ENCODE measurements around the gene MICAL1. TPM values are rescaled to one million over a fixed set of nuclear protein-coding genes. Genes with fewer than 3 reads are reported as not detected.

Gene MICAL1
- total and polyA plus RNA-seq, 2 donors (not counting 1 experiment from before 2014, with no cell fraction given), result 202 to 319 TPM

DNA sequence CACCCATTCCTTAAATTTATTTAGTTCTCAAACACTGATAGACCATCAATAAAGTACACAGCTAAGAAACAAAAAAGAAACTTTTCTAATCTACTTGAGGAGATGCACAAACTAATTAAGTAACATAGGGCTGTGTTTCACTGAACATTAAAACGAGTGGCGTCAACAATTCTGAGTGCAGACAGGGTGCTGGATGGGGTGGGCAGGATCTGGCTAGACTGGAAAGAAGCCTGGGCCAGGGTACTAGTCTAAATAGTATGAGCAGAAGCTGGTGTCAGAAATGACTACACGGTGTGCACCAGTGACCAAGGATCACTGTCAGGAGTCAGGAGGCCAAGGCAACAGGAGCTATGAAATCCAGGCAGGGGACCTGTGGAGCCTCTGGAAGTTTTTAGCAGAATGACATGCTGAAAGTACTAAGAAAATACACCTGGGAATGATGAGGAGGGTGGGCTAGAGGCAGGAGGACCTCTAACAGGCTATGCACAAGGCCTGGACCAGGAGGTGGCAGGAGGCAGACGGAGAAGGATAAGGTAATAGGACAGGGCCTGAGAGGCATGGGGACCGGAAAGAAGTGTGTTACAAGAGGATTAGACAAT lies 14.1 kb upstream of the MICAL1 start:
- no peaks in the 10 kb centered on the region for H3K9me3 ChIP-seq (ENCODE audit: control extremely low read depth in 1 of 3, control insufficient read depth in 2 of 3, insufficient read depth in 1 of 3, low read length in 2 of 3)
- WGBS (ENCODE audit: insufficient coverage), result 100% methylated on average over 3 of the region's 5 CpGs
- no peak overlapping the region for H3K4me2 ChIP-seq (replicated peaks; ENCODE audit: low read depth, low read length, poor library complexity, severe bottlenecking)
- H2AFZ ChIP-seq (ENCODE audit: insufficient read depth, low read depth, low read length, poor library complexity, severe bottlenecking), result no peak overlapping the region
- H3K4me1 ChIP-seq (ENCODE audit: control insufficient read depth in 2 of 2, insufficient read depth in 2 of 2, low read length in 2 of 2), result peaks cover 20% of the 10 kb centered on the region in 2 donors
- H3K4me3 ChIP-seq (ENCODE audit: control extremely low read depth in 1 of 5, extremely low read depth in 1 of 5, insufficient read depth in 1 of 5, low read depth in 2 of 5, low read length in 4 of 5), result no peak overlapping the region
- CTCF ChIA-PET, result interaction anchor here (1.0 to 2.3 kb wide), 2 partner anchors 10 to 14 kb away, joined by 4 to 5 read pairs; partner anchors contain the start of gene MICAL1
- no peak for ATAC-seq (ENCODE audit: low read depth)
- peaks cover 88% of the 10 kb centered on the region for H3K79me2 ChIP-seq (ENCODE audit: control insufficient read depth, insufficient read depth, low read length)
- H4K20me1 ChIP-seq (ENCODE audit: control insufficient read depth, insufficient read depth, low read length, poor library complexity, severe bottlenecking), result peaks cover 58% of the 10 kb centered on the region
- H3K27ac ChIP-seq (ENCODE audit: low read length in 2 of 2), result no peak overlapping the region
- H3K27me3 Mint-ChIP-seq, result no peaks in the 10 kb centered on the region
- no peak for TF ChIP-seq EZH2 (IDR thresholded peaks at IDR 0.05; ENCODE audit: borderline replicate concordance, insufficient read depth, low read depth, low read length, poor library complexity, severe bottlenecking)
- TF ChIP-seq, protein P1, sequence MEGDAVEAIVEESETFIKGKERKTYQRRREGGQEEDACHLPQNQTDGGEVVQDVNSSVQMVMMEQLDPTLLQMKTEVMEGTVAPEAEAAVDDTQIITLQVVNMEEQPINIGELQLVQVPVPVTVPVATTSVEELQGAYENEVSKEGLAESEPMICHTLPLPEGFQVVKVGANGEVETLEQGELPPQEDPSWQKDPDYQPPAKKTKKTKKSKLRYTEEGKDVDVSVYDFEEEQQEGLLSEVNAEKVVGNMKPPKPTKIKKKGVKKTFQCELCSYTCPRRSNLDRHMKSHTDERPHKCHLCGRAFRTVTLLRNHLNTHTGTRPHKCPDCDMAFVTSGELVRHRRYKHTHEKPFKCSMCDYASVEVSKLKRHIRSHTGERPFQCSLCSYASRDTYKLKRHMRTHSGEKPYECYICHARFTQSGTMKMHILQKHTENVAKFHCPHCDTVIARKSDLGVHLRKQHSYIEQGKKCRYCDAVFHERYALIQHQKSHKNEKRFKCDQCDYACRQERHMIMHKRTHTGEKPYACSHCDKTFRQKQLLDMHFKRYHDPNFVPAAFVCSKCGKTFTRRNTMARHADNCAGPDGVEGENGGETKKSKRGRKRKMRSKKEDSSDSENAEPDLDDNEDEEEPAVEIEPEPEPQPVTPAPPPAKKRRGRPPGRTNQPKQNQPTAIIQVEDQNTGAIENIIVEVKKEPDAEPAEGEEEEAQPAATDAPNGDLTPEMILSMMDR (IDR thresholded peaks at IDR 0.05), result no peak
- no peaks in the 10 kb centered on the region for H3K9me3 Mint-ChIP-seq (ENCODE audit: insufficient read depth)
- H3K27me3 ChIP-seq (replicated peaks in 1 of 4; ENCODE audit: control extremely low read depth in 1 of 4, control insufficient read depth in 3 of 4, insufficient read depth in 4 of 4, low read length in 3 of 4), result no peaks in the 10 kb centered on the region
- POLR2A ChIA-PET, result no interaction called here
- peak overlapping the region; percentile 42 for H3K27ac Mint-ChIP-seq
- DNase-seq, result no peak
- H3K9ac ChIP-seq (ENCODE audit: low read length), result no peak overlapping the region
- H3K36me3 ChIP-seq (replicated peaks in 1 of 2; ENCODE audit: control extremely low read depth in 1 of 2, control insufficient read depth in 1 of 2, extremely low read depth in 1 of 2, insufficient read depth in 2 of 2, low read length in 1 of 2), result peaks cover 0 to 90% of the 10 kb centered on the region in 2 experiments
- H3K4me1 Mint-ChIP-seq, result peaks cover 55% of the 10 kb centered on the region
- intact Hi-C loops (cut with micrococcal nuclease), result no loop called here
- H3K4me3 Mint-ChIP-seq, result no peak overlapping the region

DNA sequence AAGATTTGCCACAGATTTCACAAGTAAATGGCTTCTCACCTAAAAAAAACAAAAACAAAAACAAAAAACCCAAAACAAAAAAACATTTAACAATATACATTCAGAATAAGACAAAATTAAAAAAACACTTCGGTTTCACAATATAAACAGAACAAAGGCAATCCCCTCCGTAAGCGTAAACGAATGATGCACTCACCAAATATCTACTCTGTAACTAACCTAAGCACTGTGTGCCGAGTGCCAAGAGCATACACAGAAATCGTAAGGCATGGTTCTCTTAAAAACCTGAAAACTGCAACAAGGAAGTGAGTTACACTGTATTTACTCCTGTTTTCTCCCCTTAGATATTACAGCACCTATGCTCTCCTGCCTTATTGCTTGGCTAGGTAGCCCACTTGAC lies 12.1 kb upstream of the MICAL1 start:
- intact Hi-C loops (cut with micrococcal nuclease), result no loop called here
- Histone ChIP-seq H3K9ac (ENCODE audit: low read length) (no peak overlapping the region), H3K9me3 (ENCODE audit: control extremely low read depth in 1 of 3, control insufficient read depth in 2 of 3, insufficient read depth in 1 of 3, low read length in 2 of 3) (no peaks in the 10 kb centered on the region), H3K27ac (ENCODE audit: low read length in 2 of 2) (no peak overlapping the region), H3K27me3 (replicated peaks in 1 of 4; ENCODE audit: control extremely low read depth in 1 of 4, control insufficient read depth in 3 of 4, insufficient read depth in 4 of 4, low read length in 3 of 4) (no peaks in the 10 kb centered on the region), H3K4me2 (replicated peaks; ENCODE audit: low read depth, low read length, poor library complexity, severe bottlenecking) (no peak overlapping the region), H3K4me1 (ENCODE audit: control insufficient read depth in 2 of 2, insufficient read depth in 2 of 2, low read length in 2 of 2) (peaks cover 14 to 19% of the 10 kb centered on the region in 2 donors), H3K79me2 (ENCODE audit: control insufficient read depth, insufficient read depth, low read length) (peaks cover 82% of the 10 kb centered on the region), H3K4me3 (ENCODE audit: control extremely low read depth in 1 of 5, extremely low read depth in 1 of 5, insufficient read depth in 1 of 5, low read depth in 2 of 5, low read length in 4 of 5) (no peak overlapping the region), H3K36me3 (replicated peaks in 1 of 2; ENCODE audit: control extremely low read depth in 1 of 2, control insufficient read depth in 1 of 2, extremely low read depth in 1 of 2, insufficient read depth in 2 of 2, low read length in 1 of 2) (peaks cover 0 to 89% of the 10 kb centered on the region in 2 experiments), H2AFZ (ENCODE audit: insufficient read depth, low read depth, low read length, poor library complexity, severe bottlenecking) (no peak overlapping the region), H4K20me1 (ENCODE audit: control insufficient read depth, insufficient read depth, low read length, poor library complexity, severe bottlenecking) (peaks cover 54% of the 10 kb centered on the region)
- H3K4me3 Mint-ChIP-seq, result no peak overlapping the region
- no peak for DNase-seq
- no peak for ATAC-seq (ENCODE audit: low read depth)
- no peaks in the 10 kb centered on the region for H3K27me3 Mint-ChIP-seq
- H3K27ac Mint-ChIP-seq, result no peak overlapping the region
- H3K4me1 Mint-ChIP-seq, result peaks cover 52% of the 10 kb centered on the region
- no peaks in the 10 kb centered on the region for H3K9me3 Mint-ChIP-seq (ENCODE audit: insufficient read depth)
- ChIA-PET CTCF (no interaction called here), POLR2A (no interaction called here)
- TF ChIP-seq, protein P1 (IDR thresholded peaks at IDR 0.05), result no peak
- TF ChIP-seq EZH2 (IDR thresholded peaks at IDR 0.05; ENCODE audit: borderline replicate concordance, insufficient read depth, low read depth, low read length, poor library complexity, severe bottlenecking), result no peak
- WGBS (ENCODE audit: insufficient coverage), result 98% methylated on average over 6 of the region's 6 CpGs

Data from B cell (primary cell).